K562 (cell line): ENCODE results near the gene LRRC15. TPM values are rescaled to one million over a fixed set of nuclear protein-coding genes. Genes with fewer than 3 reads are reported as not detected.
A peak's percentile ranks its signal among the peaks of the same experiment; 100 is the strongest.

Experiments
- BCOR ChIP-seq: fragments of 450-650 bp; IDR thresholded peaks from 2 replicates; pipeline ENCODE4 v1.6.1; 2016
- BRF1 ChIP-seq: IDR thresholded peaks from 3 replicates; pipeline ENCODE4 v1.6.1; 2011; ENCODE audit warnings: borderline replicate concordance, mild to moderate bottlenecking; ENCODE audit not compliant: insufficient read length; ENCODE audit errors: extremely low read depth
- CBX3 ChIP-seq, 2 experiments: IDR thresholded peaks; 1 replicate in 1 of 2; 2 replicates in 1 of 2; pipeline ENCODE4 v1.6.1; 2012; ENCODE audit warnings: inconsistent platforms in 2 of 2, low read length in 2 of 2, borderline replicate concordance in 1 of 2, control low read depth in 1 of 2
- ETS2 ChIP-seq: IDR thresholded peaks from 2 replicates; pipeline ENCODE4 v1.6.1; 2016; ENCODE audit warnings: borderline replicate concordance, missing genetic modification characterization, mild to moderate bottlenecking, moderate library complexity, missing compliant biosample characterization; ENCODE audit not compliant: poor library complexity, severe bottlenecking
- FOXJ2 ChIP-seq: fragments of 200-800 bp; sonication (Bioruptor generic); IDR thresholded peaks from 2 replicates; pipeline ENCODE4 v1.6.1; 2016; ENCODE audit warnings: missing genetic modification characterization, missing compliant biosample characterization
- HDAC6 ChIP-seq: IDR thresholded peaks from 2 replicates; pipeline ENCODE4 v1.6.1; 2012; ENCODE audit warnings: low read depth, mild to moderate bottlenecking, control low read depth, inconsistent platforms, low read length, moderate library complexity
- IRF2 ChIP-seq: sonication (generic); formaldehyde crosslinking; IDR thresholded peaks from 2 replicates; pipeline ENCODE4 v1.8.1; 2022; ENCODE audit warnings: mild to moderate bottlenecking, missing genetic modification reagents
- POLR2AphosphoS5 ChIP-seq: IDR thresholded peaks from 2 replicates; pipeline ENCODE4 v1.6.1; 2011; ENCODE audit warnings: mild to moderate bottlenecking, low read depth, low read length, moderate library complexity; ENCODE audit not compliant: control insufficient read depth, insufficient read depth
- RBFOX2 ChIP-seq: fragments of 200-400 bp; formaldehyde crosslinking; IDR thresholded peaks from 2 replicates; pipeline ENCODE4 v1.6.1; 2017; ENCODE audit warnings: low read depth, mild to moderate bottlenecking, low read length, moderate library complexity
- TGIF2 ChIP-seq: sonication (generic); formaldehyde crosslinking; IDR thresholded peaks from 2 replicates; pipeline ENCODE4 v1.8.1; 2022; ENCODE audit warnings: mild to moderate bottlenecking, missing genetic modification reagents, moderate library complexity
- ZNF561 ChIP-seq: fragments of 450-650 bp; formaldehyde crosslinking; conservative IDR thresholded peaks from 2 replicates; pipeline ENCODE4 v1.4.0; 2020; ENCODE audit warnings: mild to moderate bottlenecking, moderate library complexity
- polyA plus RNA-seq, 8 experiments: library from polyadenylated mRNA; depleted of rRNA in 4 of 8; stranded (reverse) in 5 of 8; unstranded in 3 of 8; fragments of >200 nt; fragmentation: Nextera tagmentation in 2 of 8; fragmentation: Illumina TruSeq in 1 of 8; extraction: Ambion mirVana in 2 of 8; extraction: Trizol in 1 of 8; gene quantifications; 2 replicates each; pipeline versions ENCODE4 v1.2.1 to v1.2.3, GENCODE V29; 2011 to 2014; ENCODE audit warnings: inconsistent platforms in 1 of 8, missing spikeins in 1 of 8
- total RNA-seq, 7 experiments: library from RNA; depleted of rRNA in 6 of 7; stranded (reverse); fragments of >200 nt in 6 of 7; fragmentation: Illumina TruSeq in 2 of 7; extraction: Trizol in 2 of 7; gene quantifications; 2 replicates each; pipeline versions ENCODE4 v1.2.1 to v1.2.3, GENCODE V29; 2011 to 2021; ENCODE audit warnings: low replicate concordance in 1 of 7
- TF ChIP-seq, protein P1 (sequence below): fragments of 250-450 bp; sonication (Bioruptor Pico); IDR thresholded peaks from 2 replicates; pipeline ENCODE4 v1.4.0; 2020
- TF ChIP-seq, protein P2 (sequence below): sonication (generic); formaldehyde crosslinking; IDR thresholded peaks from 2 replicates; pipeline ENCODE4 v1.8.0; 2023; ENCODE audit warnings: mild to moderate bottlenecking, missing genetic modification reagents

The LRRC15 gene
- total and polyA plus RNA-seq, 9 of the 15 experiments (the other 6 are each of a cell fraction or from before 2014, with no cell fraction given), result not detected

DNA sequence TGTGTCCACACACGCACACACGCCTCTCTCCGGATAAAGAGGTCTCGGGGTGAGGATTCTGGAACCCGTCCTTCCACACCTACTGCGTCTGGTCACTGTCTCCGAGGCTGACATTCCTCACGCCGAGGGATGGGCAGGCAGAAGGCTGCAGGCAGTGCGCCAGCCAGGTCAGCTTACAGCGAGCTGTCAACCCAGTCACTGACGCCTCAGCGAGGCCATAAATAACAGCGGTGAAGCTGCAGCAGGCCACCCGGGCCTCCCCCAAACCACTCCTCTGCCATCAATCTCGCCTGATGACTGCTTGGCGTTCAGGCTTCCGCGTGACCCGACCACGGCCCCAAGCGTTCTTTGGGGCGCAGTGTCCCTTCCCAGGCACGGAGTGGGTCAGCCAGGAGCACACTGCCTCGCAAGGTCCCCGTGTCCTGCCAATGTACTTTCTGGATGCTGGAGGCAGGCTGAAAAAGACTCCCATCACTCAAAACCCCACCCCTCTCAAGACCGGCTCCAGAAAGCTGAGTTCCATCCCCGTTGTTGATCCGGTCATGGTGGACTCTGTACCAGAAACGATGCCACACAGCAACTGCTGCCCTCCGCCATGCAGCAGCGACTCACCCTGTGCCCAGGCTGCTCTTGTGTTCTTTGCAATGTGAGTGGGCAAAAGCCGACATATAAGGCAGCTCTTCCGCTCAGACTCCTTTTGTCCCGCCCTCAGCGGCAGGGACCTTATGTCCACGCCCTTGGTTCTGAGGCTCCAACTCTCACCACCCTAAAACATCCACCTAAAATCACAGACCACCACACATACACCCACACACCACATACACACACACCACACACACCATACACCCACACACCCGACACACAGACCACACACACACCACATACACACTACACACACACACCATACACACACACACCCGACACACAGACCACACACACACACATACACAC is 45.5 kb downstream of the LRRC15 start (continued):
- TF ChIP-seq BCOR (peak; percentile 73), IRF2 (no peak), CBX3 (IDR thresholded peaks at IDR 0.05; ENCODE audit: borderline replicate concordance in 1 of 2, low read length in 2 of 2) (peak in 1 of 2 experiments; percentile 60; a peak in 2 of 3 replicates), FOXJ2 (tag) (0 out of 2 replicates have a peak, but pooled peaks have one; percentile 21), RBFOX2 (peak; percentile 62), BRF1 (no peak), TGIF2 (CRISPR knock-in tag) (no peak), ZNF561 (CRISPR knock-in tag) (no peak), ETS2 (tag) (no peak), HDAC6 (peak; percentile 88; the same call in 1 of the 2 replicates), POLR2AphosphoS5 (peak; percentile 41; the same call in 1 of the 2 replicates)
- TF ChIP-seq, protein P1, sequence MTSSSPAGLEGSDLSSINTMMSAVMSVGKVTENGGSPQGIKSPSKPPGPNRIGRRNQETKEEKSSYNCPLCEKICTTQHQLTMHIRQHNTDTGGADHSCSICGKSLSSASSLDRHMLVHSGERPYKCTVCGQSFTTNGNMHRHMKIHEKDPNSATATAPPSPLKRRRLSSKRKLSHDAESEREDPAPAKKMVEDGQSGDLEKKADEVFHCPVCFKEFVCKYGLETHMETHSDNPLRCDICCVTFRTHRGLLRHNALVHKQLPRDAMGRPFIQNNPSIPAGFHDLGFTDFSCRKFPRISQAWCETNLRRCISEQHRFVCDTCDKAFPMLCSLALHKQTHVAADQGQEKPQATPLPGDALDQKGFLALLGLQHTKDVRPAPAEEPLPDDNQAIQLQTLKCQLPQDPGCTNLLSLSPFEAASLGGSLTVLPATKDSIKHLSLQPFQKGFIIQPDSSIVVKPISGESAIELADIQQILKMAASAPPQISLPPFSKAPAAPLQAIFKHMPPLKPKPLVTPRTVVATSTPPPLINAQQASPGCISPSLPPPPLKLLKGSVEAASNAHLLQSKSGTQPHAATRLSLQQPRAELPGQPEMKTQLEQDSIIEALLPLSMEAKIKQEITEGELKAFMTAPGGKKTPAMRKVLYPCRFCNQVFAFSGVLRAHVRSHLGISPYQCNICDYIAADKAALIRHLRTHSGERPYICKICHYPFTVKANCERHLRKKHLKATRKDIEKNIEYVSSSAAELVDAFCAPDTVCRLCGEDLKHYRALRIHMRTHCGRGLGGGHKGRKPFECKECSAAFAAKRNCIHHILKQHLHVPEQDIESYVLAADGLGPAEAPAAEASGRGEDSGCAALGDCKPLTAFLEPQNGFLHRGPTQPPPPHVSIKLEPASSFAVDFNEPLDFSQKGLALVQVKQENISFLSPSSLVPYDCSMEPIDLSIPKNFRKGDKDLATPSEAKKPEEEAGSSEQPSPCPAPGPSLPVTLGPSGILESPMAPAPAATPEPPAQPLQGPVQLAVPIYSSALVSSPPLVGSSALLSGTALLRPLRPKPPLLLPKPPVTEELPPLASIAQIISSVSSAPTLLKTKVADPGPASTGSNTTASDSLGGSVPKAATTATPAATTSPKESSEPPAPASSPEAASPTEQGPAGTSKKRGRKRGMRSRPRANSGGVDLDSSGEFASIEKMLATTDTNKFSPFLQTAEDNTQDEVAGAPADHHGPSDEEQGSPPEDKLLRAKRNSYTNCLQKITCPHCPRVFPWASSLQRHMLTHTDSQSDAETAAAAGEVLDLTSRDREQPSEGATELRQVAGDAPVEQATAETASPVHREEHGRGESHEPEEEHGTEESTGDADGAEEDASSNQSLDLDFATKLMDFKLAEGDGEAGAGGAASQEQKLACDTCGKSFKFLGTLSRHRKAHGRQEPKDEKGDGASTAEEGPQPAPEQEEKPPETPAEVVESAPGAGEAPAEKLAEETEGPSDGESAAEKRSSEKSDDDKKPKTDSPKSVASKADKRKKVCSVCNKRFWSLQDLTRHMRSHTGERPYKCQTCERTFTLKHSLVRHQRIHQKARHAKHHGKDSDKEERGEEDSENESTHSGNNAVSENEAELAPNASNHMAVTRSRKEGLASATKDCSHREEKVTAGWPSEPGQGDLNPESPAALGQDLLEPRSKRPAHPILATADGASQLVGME (CRISPR knock-in tag), result no peak
- TF ChIP-seq, protein P2, sequence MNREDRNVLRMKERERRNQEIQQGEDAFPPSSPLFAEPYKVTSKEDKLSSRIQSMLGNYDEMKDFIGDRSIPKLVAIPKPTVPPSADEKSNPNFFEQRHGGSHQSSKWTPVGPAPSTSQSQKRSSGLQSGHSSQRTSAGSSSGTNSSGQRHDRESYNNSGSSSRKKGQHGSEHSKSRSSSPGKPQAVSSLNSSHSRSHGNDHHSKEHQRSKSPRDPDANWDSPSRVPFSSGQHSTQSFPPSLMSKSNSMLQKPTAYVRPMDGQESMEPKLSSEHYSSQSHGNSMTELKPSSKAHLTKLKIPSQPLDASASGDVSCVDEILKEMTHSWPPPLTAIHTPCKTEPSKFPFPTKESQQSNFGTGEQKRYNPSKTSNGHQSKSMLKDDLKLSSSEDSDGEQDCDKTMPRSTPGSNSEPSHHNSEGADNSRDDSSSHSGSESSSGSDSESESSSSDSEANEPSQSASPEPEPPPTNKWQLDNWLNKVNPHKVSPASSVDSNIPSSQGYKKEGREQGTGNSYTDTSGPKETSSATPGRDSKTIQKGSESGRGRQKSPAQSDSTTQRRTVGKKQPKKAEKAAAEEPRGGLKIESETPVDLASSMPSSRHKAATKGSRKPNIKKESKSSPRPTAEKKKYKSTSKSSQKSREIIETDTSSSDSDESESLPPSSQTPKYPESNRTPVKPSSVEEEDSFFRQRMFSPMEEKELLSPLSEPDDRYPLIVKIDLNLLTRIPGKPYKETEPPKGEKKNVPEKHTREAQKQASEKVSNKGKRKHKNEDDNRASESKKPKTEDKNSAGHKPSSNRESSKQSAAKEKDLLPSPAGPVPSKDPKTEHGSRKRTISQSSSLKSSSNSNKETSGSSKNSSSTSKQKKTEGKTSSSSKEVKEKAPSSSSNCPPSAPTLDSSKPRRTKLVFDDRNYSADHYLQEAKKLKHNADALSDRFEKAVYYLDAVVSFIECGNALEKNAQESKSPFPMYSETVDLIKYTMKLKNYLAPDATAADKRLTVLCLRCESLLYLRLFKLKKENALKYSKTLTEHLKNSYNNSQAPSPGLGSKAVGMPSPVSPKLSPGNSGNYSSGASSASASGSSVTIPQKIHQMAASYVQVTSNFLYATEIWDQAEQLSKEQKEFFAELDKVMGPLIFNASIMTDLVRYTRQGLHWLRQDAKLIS (CRISPR knock-in tag), result no peak
